Activated CD4-positive, alpha-beta T cell treated with anti-CD3 and anti-CD28 coated beads, Interleukin-2, amount 50 U/mL, for 24 hours (primary cell): ENCODE results near the gene P2RY14.
"Not testable (repeated sequence)": the region's sequence is repeated elsewhere in the genome, so short reads cannot be mapped to it uniquely, and the experiment has no call there.

Experiments used
- DNase-seq, 2 donors: peaks; one replicate each; pipeline ENCODE4 v3.0.0-alpha.2; 2020; ENCODE audit warnings: low read depth in 1 of 2, low spot score in 1 of 2

Gene P2RY14

GRCh38 chr3:151262871-151263525, 15.3 kb downstream of the P2RY14 start:
- no peak for DNase-seq

- DNase-seq, result no peak
These were observed 18.7 kb downstream of the P2RY14 start for GRCh38 chr3:151259664-151260063.

- DNase-seq, result no peak
These were observed 21.6 kb downstream of the P2RY14 start for GRCh38 chr3:151256749-151257148.

- DNase-seq, result no peak
These were observed 29.5 kb downstream of the P2RY14 start for GRCh38 chr3:151248772-151249337.

- DNase-seq, result not testable (repeated sequence)
These were observed 36.3 kb downstream of the P2RY14 start for GRCh38 chr3:151242006-151242405.

GRCh38 chr3:151236736-151237135, 41.6 kb downstream of the P2RY14 start:
- DNase-seq, result no peak

GRCh38 chr3:151236316-151236715, 42.0 kb downstream of the P2RY14 start:
- DNase-seq, result no peak

- DNase-seq, result no peak
These were observed 43.5 kb downstream of the P2RY14 start for GRCh38 chr3:151234825-151235224.

- DNase-seq, result no peak
These were observed 45.4 kb downstream of the P2RY14 start for GRCh38 chr3:151232991-151233390.

GRCh38 chr3:151232403-151232802, 45.9 kb downstream of the P2RY14 start:
- DNase-seq, result not testable (repeated sequence)

- DNase-seq, result no peak
These were observed 47.7 kb downstream of the P2RY14 start for GRCh38 chr3:151230646-151231045.

- DNase-seq, result no peak
These were observed 49.7 kb downstream of the P2RY14 start for GRCh38 chr3:151228666-151229040.

- DNase-seq, result peak; percentile 55 to 81
These were observed 50.3 kb downstream of the P2RY14 start for GRCh38 chr3:151227807-151228665.

- DNase-seq, result no peak
These were observed 51.0 kb downstream of the P2RY14 start for GRCh38 chr3:151227266-151227806.

GRCh38 chr3:151226825-151227224, 51.5 kb downstream of the P2RY14 start:
- no peak for DNase-seq

- DNase-seq, result no peak
These were observed 52.2 kb downstream of the P2RY14 start for GRCh38 chr3:151226088-151226563.

GRCh38 chr3:151225040-151225975, 53.0 kb downstream of the P2RY14 start:
- DNase-seq, result no peak

GRCh38 chr3:151224268-151224866, 54.0 kb downstream of the P2RY14 start:
- no peak for DNase-seq

- DNase-seq, result no peak
These were observed 59.3 kb downstream of the P2RY14 start for GRCh38 chr3:151219056-151219455.

GRCh38 chr3:151218136-151218535, 60.2 kb downstream of the P2RY14 start:
- no peak for DNase-seq
